ENCODE measurements around the gene AVL9. TPM values are rescaled to one million over a fixed set of nuclear protein-coding genes. Genes with fewer than 3 reads are reported as not detected.

Gene AVL9
- total and polyA plus RNA-seq, 2 of the 13 experiments (the other 11 are each of a cell fraction or from before 2014, with no cell fraction given), result 29.9 to 48.0 TPM

DNA sequence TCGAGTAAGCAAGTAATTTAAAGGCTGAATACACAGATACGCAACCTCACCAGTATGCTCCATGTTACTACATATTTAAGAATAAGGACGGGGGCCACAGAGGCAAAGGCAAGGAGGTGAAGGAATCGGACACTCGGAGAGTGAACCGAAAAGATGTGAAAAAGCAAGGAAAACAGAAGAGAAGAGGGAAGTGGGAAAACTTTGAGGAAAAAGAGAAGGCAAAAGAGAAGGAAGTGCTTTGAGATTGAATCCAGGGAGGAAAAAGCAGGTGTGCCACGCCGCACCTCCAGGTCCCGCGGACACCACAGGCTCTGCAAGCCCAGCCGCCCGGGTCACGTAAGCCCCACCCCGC lies 367 bp upstream of the AVL9 start (continued):
- TF ChIP-seq, protein P1, sequence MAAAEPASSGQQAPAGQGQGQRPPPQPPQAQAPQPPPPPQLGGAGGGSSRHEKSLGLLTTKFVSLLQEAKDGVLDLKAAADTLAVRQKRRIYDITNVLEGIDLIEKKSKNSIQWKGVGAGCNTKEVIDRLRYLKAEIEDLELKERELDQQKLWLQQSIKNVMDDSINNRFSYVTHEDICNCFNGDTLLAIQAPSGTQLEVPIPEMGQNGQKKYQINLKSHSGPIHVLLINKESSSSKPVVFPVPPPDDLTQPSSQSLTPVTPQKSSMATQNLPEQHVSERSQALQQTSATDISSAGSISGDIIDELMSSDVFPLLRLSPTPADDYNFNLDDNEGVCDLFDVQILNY (CRISPR knock-in tag; conservative IDR thresholded peaks at IDR 0.05), result no peak
- TF ChIP-seq ONECUT2 (CRISPR knock-in tag; IDR thresholded peaks at IDR 0.05), result no peak
- no peak for TF ChIP-seq GLI4 (CRISPR knock-in tag; IDR thresholded peaks at IDR 0.05; ENCODE audit: borderline replicate concordance)
- TF ChIP-seq ZNF33B (CRISPR knock-in tag; IDR thresholded peaks at IDR 0.05), result no peak
- TF ChIP-seq IRF2 (CRISPR knock-in tag; IDR thresholded peaks at IDR 0.05), result 0 out of 2 replicates have a peak, but pooled peaks have one; percentile 9
- TF ChIP-seq RARA (CRISPR knock-in tag; IDR thresholded peaks at IDR 0.05), result 0 out of 2 replicates have a peak, but pooled peaks have one; percentile 1
- TF ChIP-seq FOXA1 (IDR thresholded peaks at IDR 0.05), result no peak
- no peak for TF ChIP-seq FOXA1 (CRISPR knock-in tag; IDR thresholded peaks at IDR 0.05)
- TF ChIP-seq, protein P2, sequence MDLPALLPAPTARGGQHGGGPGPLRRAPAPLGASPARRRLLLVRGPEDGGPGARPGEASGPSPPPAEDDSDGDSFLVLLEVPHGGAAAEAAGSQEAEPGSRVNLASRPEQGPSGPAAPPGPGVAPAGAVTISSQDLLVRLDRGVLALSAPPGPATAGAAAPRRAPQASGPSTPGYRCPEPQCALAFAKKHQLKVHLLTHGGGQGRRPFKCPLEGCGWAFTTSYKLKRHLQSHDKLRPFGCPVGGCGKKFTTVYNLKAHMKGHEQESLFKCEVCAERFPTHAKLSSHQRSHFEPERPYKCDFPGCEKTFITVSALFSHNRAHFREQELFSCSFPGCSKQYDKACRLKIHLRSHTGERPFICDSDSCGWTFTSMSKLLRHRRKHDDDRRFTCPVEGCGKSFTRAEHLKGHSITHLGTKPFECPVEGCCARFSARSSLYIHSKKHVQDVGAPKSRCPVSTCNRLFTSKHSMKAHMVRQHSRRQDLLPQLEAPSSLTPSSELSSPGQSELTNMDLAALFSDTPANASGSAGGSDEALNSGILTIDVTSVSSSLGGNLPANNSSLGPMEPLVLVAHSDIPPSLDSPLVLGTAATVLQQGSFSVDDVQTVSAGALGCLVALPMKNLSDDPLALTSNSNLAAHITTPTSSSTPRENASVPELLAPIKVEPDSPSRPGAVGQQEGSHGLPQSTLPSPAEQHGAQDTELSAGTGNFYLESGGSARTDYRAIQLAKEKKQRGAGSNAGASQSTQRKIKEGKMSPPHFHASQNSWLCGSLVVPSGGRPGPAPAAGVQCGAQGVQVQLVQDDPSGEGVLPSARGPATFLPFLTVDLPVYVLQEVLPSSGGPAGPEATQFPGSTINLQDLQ (CRISPR knock-in tag; IDR thresholded peaks at IDR 0.05), result no peak
- no peak for TF ChIP-seq REPIN1 (CRISPR knock-in tag; IDR thresholded peaks at IDR 0.05; ENCODE audit: borderline replicate concordance, low read depth)
- TF ChIP-seq, protein P3, sequence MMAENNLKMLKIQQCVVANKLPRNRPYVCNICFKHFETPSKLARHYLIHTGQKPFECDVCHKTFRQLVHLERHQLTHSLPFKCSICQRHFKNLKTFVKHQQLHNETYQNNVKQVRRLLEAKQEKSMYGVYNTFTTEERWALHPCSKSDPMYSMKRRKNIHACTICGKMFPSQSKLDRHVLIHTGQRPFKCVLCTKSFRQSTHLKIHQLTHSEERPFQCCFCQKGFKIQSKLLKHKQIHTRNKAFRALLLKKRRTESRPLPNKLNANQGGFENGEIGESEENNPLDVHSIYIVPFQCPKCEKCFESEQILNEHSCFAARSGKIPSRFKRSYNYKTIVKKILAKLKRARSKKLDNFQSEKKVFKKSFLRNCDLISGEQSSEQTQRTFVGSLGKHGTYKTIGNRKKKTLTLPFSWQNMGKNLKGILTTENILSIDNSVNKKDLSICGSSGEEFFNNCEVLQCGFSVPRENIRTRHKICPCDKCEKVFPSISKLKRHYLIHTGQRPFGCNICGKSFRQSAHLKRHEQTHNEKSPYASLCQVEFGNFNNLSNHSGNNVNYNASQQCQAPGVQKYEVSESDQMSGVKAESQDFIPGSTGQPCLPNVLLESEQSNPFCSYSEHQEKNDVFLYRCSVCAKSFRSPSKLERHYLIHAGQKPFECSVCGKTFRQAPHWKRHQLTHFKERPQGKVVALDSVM (CRISPR knock-in tag; IDR thresholded peaks at IDR 0.05), result no peak
- TF ChIP-seq, protein P4, sequence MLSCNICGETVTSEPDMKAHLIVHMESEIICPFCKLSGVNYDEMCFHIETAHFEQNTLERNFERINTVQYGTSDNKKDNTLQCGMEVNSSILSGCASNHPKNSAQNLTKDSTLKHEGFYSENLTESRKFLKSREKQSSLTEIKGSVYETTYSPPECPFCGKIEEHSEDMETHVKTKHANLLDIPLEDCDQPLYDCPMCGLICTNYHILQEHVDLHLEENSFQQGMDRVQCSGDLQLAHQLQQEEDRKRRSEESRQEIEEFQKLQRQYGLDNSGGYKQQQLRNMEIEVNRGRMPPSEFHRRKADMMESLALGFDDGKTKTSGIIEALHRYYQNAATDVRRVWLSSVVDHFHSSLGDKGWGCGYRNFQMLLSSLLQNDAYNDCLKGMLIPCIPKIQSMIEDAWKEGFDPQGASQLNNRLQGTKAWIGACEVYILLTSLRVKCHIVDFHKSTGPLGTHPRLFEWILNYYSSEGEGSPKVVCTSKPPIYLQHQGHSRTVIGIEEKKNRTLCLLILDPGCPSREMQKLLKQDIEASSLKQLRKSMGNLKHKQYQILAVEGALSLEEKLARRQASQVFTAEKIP (CRISPR knock-in tag; IDR thresholded peaks at IDR 0.05; ENCODE audit: borderline replicate concordance), result no peak
- TF ChIP-seq RXRA (CRISPR knock-in tag; IDR thresholded peaks at IDR 0.05), result no peak
- TF ChIP-seq RNF2 (conservative IDR thresholded peaks at IDR 0.05; ENCODE audit: low read depth), result no peak
- TF ChIP-seq SP140L (CRISPR knock-in tag; IDR thresholded peaks at IDR 0.05; ENCODE audit: borderline replicate concordance), result no peak
- TF ChIP-seq, protein P5, sequence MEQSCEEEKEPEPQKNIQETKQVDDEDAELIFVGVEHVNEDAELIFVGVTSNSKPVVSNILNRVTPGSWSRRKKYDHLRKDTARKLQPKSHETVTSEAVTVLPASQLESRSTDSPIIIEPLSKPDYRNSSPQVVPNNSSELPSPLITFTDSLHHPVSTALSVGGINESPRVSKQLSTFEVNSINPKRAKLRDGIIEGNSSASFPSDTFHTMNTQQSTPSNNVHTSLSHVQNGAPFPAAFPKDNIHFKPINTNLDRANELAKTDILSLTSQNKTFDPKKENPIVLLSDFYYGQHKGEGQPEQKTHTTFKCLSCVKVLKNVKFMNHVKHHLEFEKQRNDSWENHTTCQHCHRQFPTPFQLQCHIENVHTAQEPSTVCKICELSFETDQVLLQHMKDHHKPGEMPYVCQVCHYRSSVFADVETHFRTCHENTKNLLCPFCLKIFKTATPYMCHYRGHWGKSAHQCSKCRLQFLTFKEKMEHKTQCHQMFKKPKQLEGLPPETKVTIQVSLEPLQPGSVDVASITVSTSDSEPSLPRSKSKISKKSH (CRISPR knock-in tag; IDR thresholded peaks at IDR 0.05; ENCODE audit: borderline replicate concordance), result no peak
- 0 out of 2 replicates have a peak, but pooled peaks have one; percentile 11 for TF ChIP-seq PPARG (CRISPR knock-in tag; conservative IDR thresholded peaks at IDR 0.05)
- TF ChIP-seq, protein P6, sequence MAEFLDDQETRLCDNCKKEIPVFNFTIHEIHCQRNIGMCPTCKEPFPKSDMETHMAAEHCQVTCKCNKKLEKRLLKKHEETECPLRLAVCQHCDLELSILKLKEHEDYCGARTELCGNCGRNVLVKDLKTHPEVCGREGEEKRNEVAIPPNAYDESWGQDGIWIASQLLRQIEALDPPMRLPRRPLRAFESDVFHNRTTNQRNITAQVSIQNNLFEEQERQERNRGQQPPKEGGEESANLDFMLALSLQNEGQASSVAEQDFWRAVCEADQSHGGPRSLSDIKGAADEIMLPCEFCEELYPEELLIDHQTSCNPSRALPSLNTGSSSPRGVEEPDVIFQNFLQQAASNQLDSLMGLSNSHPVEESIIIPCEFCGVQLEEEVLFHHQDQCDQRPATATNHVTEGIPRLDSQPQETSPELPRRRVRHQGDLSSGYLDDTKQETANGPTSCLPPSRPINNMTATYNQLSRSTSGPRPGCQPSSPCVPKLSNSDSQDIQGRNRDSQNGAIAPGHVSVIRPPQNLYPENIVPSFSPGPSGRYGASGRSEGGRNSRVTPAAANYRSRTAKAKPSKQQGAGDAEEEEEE (CRISPR knock-in tag; IDR thresholded peaks at IDR 0.05; ENCODE audit: borderline replicate concordance), result no peak
- TF ChIP-seq HOXA9 (CRISPR knock-in tag; IDR thresholded peaks at IDR 0.05; ENCODE audit: borderline replicate concordance), result no peak
- no peak for TF ChIP-seq ZFP36L1 (CRISPR knock-in tag; IDR thresholded peaks at IDR 0.05)

Data from HepG2 (cell line).